Hepatocyte (in vitro differentiated cells): ENCODE measurements around the gene C19orf12. TPM values are rescaled to one million over a fixed set of nuclear protein-coding genes. Genes with fewer than 3 reads are reported as not detected.

Experiments used
- DNase-seq: peaks from one replicate; pipeline ENCODE4 v3.0.0-alpha.2; 2016; ENCODE audit warnings: low spot score
- H2AFZ ChIP-seq: fragments of 200-600 bp; sonication (generic); 2 replicates; pipeline ENCODE4 v1.6.0; 2016; ENCODE audit warnings: antibody characterized with exemption, mild to moderate bottlenecking
- H3K27ac ChIP-seq: fragments of 200-600 bp; sonication (generic); 2 replicates; pipeline ENCODE4 v1.5.1; 2016; ENCODE audit warnings: mild to moderate bottlenecking
- H3K27me3 ChIP-seq: fragments of 200-600 bp; sonication (generic); 2 replicates; pipeline ENCODE4 v1.6.1; 2016
- H3K36me3 ChIP-seq: fragments of 200-600 bp; sonication (generic); replicated peaks from 2 replicates; pipeline ENCODE4 v1.5.1; 2016; ENCODE audit warnings: low read depth; ENCODE audit not compliant: insufficient read depth
- H3K4me1 ChIP-seq: fragments of 200-600 bp; sonication (generic); 2 replicates; pipeline ENCODE4 v1.5.1; 2016; ENCODE audit warnings: mild to moderate bottlenecking, moderate library complexity; ENCODE audit not compliant: insufficient read depth
- H3K4me2 ChIP-seq: fragments of 200-600 bp; sonication (generic); 2 replicates; pipeline ENCODE4 v1.6.0; 2016
- H3K4me3 ChIP-seq: fragments of 200-600 bp; sonication (generic); 2 replicates; pipeline ENCODE4 v1.5.1; 2016; ENCODE audit warnings: mild to moderate bottlenecking
- H3K79me2 ChIP-seq: fragments of 200-600 bp; sonication (generic); 2 replicates; pipeline ENCODE4 v1.6.0; 2017; ENCODE audit warnings: mild to moderate bottlenecking
- H3K9me2 ChIP-seq: fragments of 200-600 bp; sonication (generic); replicated peaks from 2 replicates; pipeline ENCODE4 v1.6.0; 2017; ENCODE audit warnings: mild to moderate bottlenecking; ENCODE audit not compliant: insufficient read depth
- H3K9me3 ChIP-seq: fragments of 200-600 bp; sonication (generic); 2 replicates; pipeline ENCODE4 v1.5.1; 2016; ENCODE audit warnings: low read depth, mild to moderate bottlenecking
- H4K20me1 ChIP-seq: fragments of 200-600 bp; sonication (generic); 2 replicates; pipeline ENCODE4 v1.6.0; 2016; ENCODE audit warnings: mild to moderate bottlenecking; ENCODE audit not compliant: insufficient read depth, poor library complexity, severe bottlenecking
- CTCF ChIP-seq: fragments of 200-600 bp; sonication (generic); IDR thresholded peaks from 2 replicates; pipeline ENCODE4 v1.5.1; 2016; ENCODE audit warnings: antibody characterized with exemption, mild to moderate bottlenecking; ENCODE audit not compliant: poor library complexity
- EZH2 ChIP-seq: fragments of 200-600 bp; sonication (generic); IDR thresholded peaks from 2 replicates; pipeline ENCODE4 v1.6.1; 2016; ENCODE audit warnings: antibody characterized with exemption, mild to moderate bottlenecking, borderline replicate concordance
- EZH2phosphoT487 ChIP-seq: fragments of 200-600 bp; sonication (generic); IDR thresholded peaks from one replicate; pipeline ENCODE4 v1.6.1; 2018; ENCODE audit warnings: antibody characterized with exemption, mild to moderate bottlenecking, low read depth, moderate library complexity; ENCODE audit not compliant: unreplicated experiment, severe bottlenecking
- WGBS: methylation state at CpG from one replicate; pipeline ENCODE4 v1.1.6; 2016; ENCODE audit warnings: low lambda C conversion rate; ENCODE audit errors: missing lambda C conversion rate; 5-methylcytosine and 5-hydroxymethylcytosine counted together
- polyA plus RNA-seq: library from polyadenylated mRNA; unstranded; fragments of >200 nt; fragmentation: Nextera tagmentation; extraction: Ambion mirVana; gene quantifications from 2 replicates; pipeline ENCODE4 v1.2.1, GENCODE V29; 2016
- total RNA-seq: library from RNA; depleted of rRNA; stranded (reverse); fragments of >200 nt; gene quantifications from 2 replicates; pipeline ENCODE4 v1.2.3, GENCODE V29; 2014

Gene C19orf12
- total and polyA plus RNA-seq, 2 experiments from 2014 or later, result 41.5 to 57.2 TPM

- Histone ChIP-seq H3K9me2 (no peaks in the 10 kb centered on the region), H3K4me2 (no peak overlapping the region), H3K27ac (no peak overlapping the region), H3K27me3 (no peaks in the 10 kb centered on the region), H3K9me3 (no peaks in the 10 kb centered on the region), H2AFZ (no peak overlapping the region), H4K20me1 (no peaks in the 10 kb centered on the region), H3K79me2 (no peaks in the 10 kb centered on the region), H3K4me3 (no peak overlapping the region), H3K36me3 (no peaks in the 10 kb centered on the region), H3K4me1 (no peaks in the 10 kb centered on the region)
- no peak for DNase-seq
- TF ChIP-seq EZH2phosphoT487 (no peak), CTCF (no peak), EZH2 (no peak)
- WGBS, result 94% methylated on average over 7 of the region's 7 CpGs
Observed at GRCh38 chr19:29758863-29759262, 43.8 kb upstream of the C19orf12 start.

GRCh38 chr19:29757551-29757950, 42.5 kb upstream of the C19orf12 start:
- Histone ChIP-seq H2AFZ (no peak overlapping the region), H3K9me3 (no peaks in the 10 kb centered on the region), H3K9me2 (no peaks in the 10 kb centered on the region), H3K36me3 (no peaks in the 10 kb centered on the region), H3K27me3 (no peaks in the 10 kb centered on the region), H3K4me1 (no peaks in the 10 kb centered on the region), H4K20me1 (no peaks in the 10 kb centered on the region), H3K4me2 (no peak overlapping the region), H3K27ac (no peak overlapping the region), H3K79me2 (no peaks in the 10 kb centered on the region), H3K4me3 (no peak overlapping the region)
- no peak for DNase-seq
- TF ChIP-seq EZH2phosphoT487, result no peak
- no peak for TF ChIP-seq CTCF
- no peak for TF ChIP-seq EZH2
- 82% methylated on average over 7 of the region's 9 CpGs for WGBS

- H3K4me2 ChIP-seq, result no peak overlapping the region
- no peaks in the 10 kb centered on the region for H3K4me1 ChIP-seq
- TF ChIP-seq EZH2phosphoT487 (no peak), CTCF (no peak), EZH2 (no peak)
- H2AFZ ChIP-seq, result no peak overlapping the region
- H3K9me2 ChIP-seq, result no peaks in the 10 kb centered on the region
- H4K20me1 ChIP-seq, result no peaks in the 10 kb centered on the region
- no peak overlapping the region for H3K27ac ChIP-seq
- H3K79me2 ChIP-seq, result no peaks in the 10 kb centered on the region
- no peak for DNase-seq
- no peaks in the 10 kb centered on the region for H3K36me3 ChIP-seq
- H3K9me3 ChIP-seq, result no peaks in the 10 kb centered on the region
- 90% methylated on average over 7 of the region's 7 CpGs for WGBS
- H3K4me3 ChIP-seq, result no peak overlapping the region
- no peaks in the 10 kb centered on the region for H3K27me3 ChIP-seq
Observed at GRCh38 chr19:29753934-29754305, 38.9 kb upstream of the C19orf12 start.
